T-helper 2 cell (primary cell): ENCODE data around the gene FOXL2.

Experiments
- DNase-seq, 5 experiments: peaks; one replicate each; pipeline versions ENCODE4 v3.0.0 to v3.0.0-alpha.2; 2012 to 2022
- total RNA-seq, 2 donors: gene quantifications; one replicate each; lab custom pipeline; 2026; lab: John Stamatoyannopoulos, UW

The FOXL2 gene
- total RNA-seq = 0 to 0.20 reads per million in 2 donors

GRCh38 chr3:138946663-138947494, at the start of gene FOXL2, which contains the start of gene FOXL2NB:
Gene FOXL2, minus strand, starts transcription at chr3:138947137. Its CDS starts 415 bp downstream, at chr3:138946722.
Gene FOXL2NB, plus strand, starts transcription at chr3:138947217. Its CDS starts 148 bp downstream, at chr3:138947365.
- DNase-seq = peak in 1 of 5 experiments; percentile 45

GRCh38 chr3:138995706-138996105, 48.8 kb upstream of the FOXL2 start:
- no peak for DNase-seq

- DNase-seq = no peak
Observed at GRCh38 chr3:138987181-138987580, 40.2 kb upstream of the FOXL2 start.

GRCh38 chr3:138985932-138986331, 39.0 kb upstream of the FOXL2 start:
- DNase-seq = no peak

GRCh38 chr3:138984816-138985215, 37.9 kb upstream of the FOXL2 start:
- DNase-seq = no peak

- no peak for DNase-seq
Observed at GRCh38 chr3:138976047-138976446, 29.1 kb upstream of the FOXL2 start.

GRCh38 chr3:138975351-138975750, 28.4 kb upstream of the FOXL2 start:
- no peak for DNase-seq

GRCh38 chr3:138974462-138974861, 27.5 kb upstream of the FOXL2 start:
- no peak for DNase-seq

GRCh38 chr3:138972941-138973340, 26.0 kb upstream of the FOXL2 start:
- no peak for DNase-seq

- DNase-seq = no peak
Observed at GRCh38 chr3:138971766-138972320, 24.9 kb upstream of the FOXL2 start.

- no peak for DNase-seq
Observed at GRCh38 chr3:138964923-138965322, 18.0 kb upstream of the FOXL2 start.

- DNase-seq = no peak
Observed at GRCh38 chr3:138964264-138964663, 17.3 kb upstream of the FOXL2 start.

- DNase-seq = no peak
Observed at GRCh38 chr3:138962854-138963560, 16.1 kb upstream of the FOXL2 start.

GRCh38 chr3:138960417-138960852, 13.5 kb upstream of the FOXL2 start:
- no peak for DNase-seq

GRCh38 chr3:138950701-138951100, 3.8 kb upstream of the FOXL2 start:
- DNase-seq = no peak

- DNase-seq = peak in 1 of 5 experiments; percentile 35
Observed at GRCh38 chr3:138950006-138950644, 3.2 kb upstream of the FOXL2 start.

- no peak for DNase-seq
Observed at GRCh38 chr3:138949445-138950005, 2.6 kb upstream of the FOXL2 start.

GRCh38 chr3:138949002-138949418, 2.1 kb upstream of the FOXL2 start:
- DNase-seq = no peak

GRCh38 chr3:138948371-138949001, 1.5 kb upstream of the FOXL2 start:
- DNase-seq = no peak

- DNase-seq = no peak
Observed at GRCh38 chr3:138947495-138948121, 671 bp upstream of the FOXL2 start.
